B cell (primary cell): ENCODE data around the gene TARS2. TPM values are rescaled to one million over a fixed set of nuclear protein-coding genes. Genes with fewer than 3 reads are reported as not detected.

Experiments used
- ATAC-seq: fragments of 200-7000 bp; cut with Tn5 transposase; one replicate; pipeline ENCODE4 v1.10.0; 2021; ENCODE audit warnings: low read depth, mild to moderate bottlenecking, moderate number of reproducible peaks, moderate library complexity
- CTCF ChIA-PET: fragments of 350-600 bp; sonication (Branson Sonifier 250); formaldehyde crosslinking; loops from one replicate; lab custom pipeline; 2021; ENCODE audit warnings: antibody characterized with exemption, inconsistent platforms; lab: Charles Lee
- POLR2A ChIA-PET: fragments of 350-600 bp; sonication (Branson Sonifier 250); formaldehyde crosslinking; loops from one replicate; lab custom pipeline; 2021; ENCODE audit warnings: antibody characterized with exemption; lab: Charles Lee
- DNase-seq: peaks from one replicate; pipeline ENCODE4 v3.0.0; 2013
- H2AFZ ChIP-seq: 2 replicates; pipeline ENCODE4 v1.6.1; 2012; ENCODE audit warnings: mild to moderate bottlenecking, low read depth, low read length; ENCODE audit not compliant: insufficient read depth, poor library complexity, severe bottlenecking
- H3K27ac ChIP-seq, 2 donors: 1 replicate in 1 of 2; 2 replicates in 1 of 2; pipeline ENCODE4 v1.5.1; 2012 to 2013; ENCODE audit warnings: low read length in 2 of 2, mild to moderate bottlenecking in 2 of 2, moderate library complexity in 1 of 2
- H3K27me3 ChIP-seq, 4 experiments: fragments of 200-600 bp in 1 of 4; sonication (generic) in 1 of 4; replicated peaks in 1 of 4; 1 replicate in 2 of 4; 2 replicates in 2 of 4; pipeline versions ENCODE4 v1.6.1 to v1.7.0; 2013 to 2016; ENCODE audit warnings: low read length in 3 of 4, mild to moderate bottlenecking in 2 of 4, mixed read lengths in 1 of 4, moderate library complexity in 1 of 4; ENCODE audit not compliant: insufficient read depth in 4 of 4, control insufficient read depth in 3 of 4; ENCODE audit errors: control extremely low read depth in 1 of 4
- H3K36me3 ChIP-seq, 2 experiments: replicated peaks in 1 of 2; 1 replicate in 1 of 2; 2 replicates in 1 of 2; pipeline versions ENCODE4 v1.6.1 to v1.7.1; 2013; ENCODE audit warnings: low read length in 1 of 2; ENCODE audit not compliant: insufficient read depth in 2 of 2, control insufficient read depth in 1 of 2; ENCODE audit errors: control extremely low read depth in 1 of 2, extremely low read depth in 1 of 2
- H3K4me1 ChIP-seq, 2 donors: fragments of 200-600 bp in 1 of 2; sonication (generic) in 1 of 2; 1 replicate in 1 of 2; 2 replicates in 1 of 2; pipeline versions ENCODE4 v1.5.1 to v1.6.1; 2013 to 2017; ENCODE audit warnings: low read length in 2 of 2; ENCODE audit not compliant: control insufficient read depth in 2 of 2, insufficient read depth in 2 of 2
- H3K4me2 ChIP-seq: replicated peaks from 2 replicates; pipeline ENCODE3; 2012; ENCODE audit warnings: mild to moderate bottlenecking, low read depth, low read length; ENCODE audit not compliant: poor library complexity, severe bottlenecking
- H3K4me3 ChIP-seq, 5 experiments: fragments of 200-600 bp in 1 of 5; sonication (generic) in 1 of 5; 1 replicate in 3 of 5; 2 replicates in 2 of 5; pipeline versions ENCODE4 v1.5.1 to v1.7.0; 2011 to 2016; ENCODE audit warnings: low read length in 4 of 5, mild to moderate bottlenecking in 4 of 5, low read depth in 2 of 5, control low read depth in 1 of 5, moderate library complexity in 1 of 5; ENCODE audit not compliant: insufficient read depth in 1 of 5; ENCODE audit errors: control extremely low read depth in 1 of 5, extremely low read depth in 1 of 5
- H3K79me2 ChIP-seq: fragments of 200-600 bp; sonication (generic); one replicate; pipeline ENCODE4 v1.6.0; 2016; ENCODE audit warnings: low read length; ENCODE audit not compliant: control insufficient read depth, insufficient read depth
- H3K9ac ChIP-seq: fragments of 200-600 bp; sonication (generic); 2 replicates; pipeline ENCODE4 v1.6.1; 2017; ENCODE audit warnings: mild to moderate bottlenecking, low read length, moderate library complexity
- H3K9me3 ChIP-seq, 3 donors: one replicate each; pipeline versions ENCODE4 v1.6.1 to v1.7.1; 2013; ENCODE audit warnings: low read length in 2 of 3; ENCODE audit not compliant: control insufficient read depth in 2 of 3, insufficient read depth in 1 of 3; ENCODE audit errors: control extremely low read depth in 1 of 3
- H4K20me1 ChIP-seq: 2 replicates; pipeline ENCODE4 v1.6.0; 2012; ENCODE audit warnings: mild to moderate bottlenecking, low read length; ENCODE audit not compliant: insufficient read depth, control insufficient read depth, poor library complexity, severe bottlenecking
- H3K27ac Mint-ChIP-seq: one replicate; pipeline ENCODE4 v1.8.0; 2021; ENCODE audit warnings: mixed read lengths
- H3K27me3 Mint-ChIP-seq: one replicate; pipeline ENCODE4 v1.8.0; 2021; ENCODE audit warnings: mixed read lengths
- H3K4me1 Mint-ChIP-seq: one replicate; pipeline ENCODE4 v1.8.0; 2021; ENCODE audit warnings: mixed read lengths
- H3K4me3 Mint-ChIP-seq: one replicate; pipeline ENCODE4 v1.8.0; 2021; ENCODE audit warnings: mixed read lengths
- H3K9me3 Mint-ChIP-seq: one replicate; pipeline ENCODE4 v1.8.0; 2022; ENCODE audit warnings: mixed read lengths; ENCODE audit not compliant: insufficient read depth
- EZH2 ChIP-seq: IDR thresholded peaks from 2 replicates; pipeline ENCODE4 v1.6.1; 2012; ENCODE audit warnings: borderline replicate concordance, low read depth, mild to moderate bottlenecking, moderate library complexity, low read length; ENCODE audit not compliant: insufficient read depth, poor library complexity, severe bottlenecking
- WGBS: methylation state at CpG from one replicate; pipeline ENCODE4 v1.1.5; 2013; ENCODE audit warnings: missing lambda C conversion rate; ENCODE audit not compliant: insufficient coverage; 5-methylcytosine and 5-hydroxymethylcytosine counted together
- intact Hi-C: fragments of 100-400 bp; cut with micrococcal nuclease; formaldehyde crosslinking; loops from one replicate; pipeline ENCODE4 v1.10.0; 2022
- polyA plus RNA-seq: library from polyadenylated mRNA; depleted of rRNA; stranded (reverse); fragments of >200 nt; gene quantifications from 2 replicates; pipeline ENCODE4 v1.2.3, GENCODE V29; 2012
- total RNA-seq, 2 donors: library from RNA; stranded (reverse); fragments of 120-200 nt in 1 of 2; gene quantifications; 1 replicate in 1 of 2; 2 replicates in 1 of 2; pipeline versions ENCODE4 v1.2.3 to v1.2.4, GENCODE V29; 2013 to 2022
- TF ChIP-seq, protein P1 (sequence below): fragments of 200-600 bp; IDR thresholded peaks from one replicate; pipeline ENCODE4 v1.8.0; 2022; ENCODE audit warnings: antibody characterized with exemption, mild to moderate bottlenecking

The TARS2 gene
- total and polyA plus RNA-seq, 2 donors (not counting 1 experiment from before 2014, with no cell fraction given), result 42.2 to 53.6 TPM

DNA sequence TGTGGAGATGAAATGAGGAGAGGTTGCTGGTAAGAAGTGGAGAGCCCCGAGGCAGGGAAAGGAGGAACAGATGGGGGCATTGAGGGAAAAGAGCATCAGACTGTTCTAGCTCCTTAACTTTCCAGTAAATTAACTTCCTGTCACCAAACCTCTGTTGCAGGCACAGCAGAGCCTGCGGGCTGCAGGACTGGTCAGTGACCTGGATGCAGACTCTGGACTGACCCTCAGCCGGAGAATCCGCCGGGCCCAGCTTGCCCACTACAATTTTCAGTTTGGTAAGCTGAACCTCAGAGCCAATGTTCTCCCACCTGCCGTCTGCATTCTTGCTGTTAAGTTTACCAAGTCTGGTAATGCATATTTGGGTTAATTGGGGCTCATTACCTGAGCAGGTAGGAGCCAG is 18.2 kb downstream of the TARS2 start:
- TF ChIP-seq EZH2, result no peak
- TF ChIP-seq, protein P1, sequence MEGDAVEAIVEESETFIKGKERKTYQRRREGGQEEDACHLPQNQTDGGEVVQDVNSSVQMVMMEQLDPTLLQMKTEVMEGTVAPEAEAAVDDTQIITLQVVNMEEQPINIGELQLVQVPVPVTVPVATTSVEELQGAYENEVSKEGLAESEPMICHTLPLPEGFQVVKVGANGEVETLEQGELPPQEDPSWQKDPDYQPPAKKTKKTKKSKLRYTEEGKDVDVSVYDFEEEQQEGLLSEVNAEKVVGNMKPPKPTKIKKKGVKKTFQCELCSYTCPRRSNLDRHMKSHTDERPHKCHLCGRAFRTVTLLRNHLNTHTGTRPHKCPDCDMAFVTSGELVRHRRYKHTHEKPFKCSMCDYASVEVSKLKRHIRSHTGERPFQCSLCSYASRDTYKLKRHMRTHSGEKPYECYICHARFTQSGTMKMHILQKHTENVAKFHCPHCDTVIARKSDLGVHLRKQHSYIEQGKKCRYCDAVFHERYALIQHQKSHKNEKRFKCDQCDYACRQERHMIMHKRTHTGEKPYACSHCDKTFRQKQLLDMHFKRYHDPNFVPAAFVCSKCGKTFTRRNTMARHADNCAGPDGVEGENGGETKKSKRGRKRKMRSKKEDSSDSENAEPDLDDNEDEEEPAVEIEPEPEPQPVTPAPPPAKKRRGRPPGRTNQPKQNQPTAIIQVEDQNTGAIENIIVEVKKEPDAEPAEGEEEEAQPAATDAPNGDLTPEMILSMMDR, result no peak
- ChIA-PET POLR2A (interaction anchor here (0.6 kb wide), 1 partner anchor 100 kb away, joined by 3 read pairs; no protein-coding TSS in a partner anchor), CTCF (no interaction called here)
- Mint-ChIP-seq H3K9me3 (no peaks in the 10 kb centered on the region), H3K27me3 (no peaks in the 10 kb centered on the region), H3K4me3 (no peak overlapping the region), H3K27ac (no peak overlapping the region), H3K4me1 (no peaks in the 10 kb centered on the region)
- Histone ChIP-seq H3K4me3 (no peak overlapping the region), H4K20me1 (no peaks in the 10 kb centered on the region), H2AFZ (no peak overlapping the region), H3K36me3 (peaks cover 8 to 39% of the 10 kb centered on the region in 2 experiments), H3K4me1 (no peaks in the 10 kb centered on the region), H3K9me3 (no peaks in the 10 kb centered on the region), H3K27ac (no peak overlapping the region), H3K4me2 (no peak overlapping the region), H3K79me2 (no peaks in the 10 kb centered on the region), H3K9ac (no peak overlapping the region), H3K27me3 (no peaks in the 10 kb centered on the region)
- no peak for DNase-seq
- ATAC-seq, result no peak
- WGBS, result 96% methylated on average over 4 of the region's 6 CpGs
- intact Hi-C loops, result no loop called here

DNA sequence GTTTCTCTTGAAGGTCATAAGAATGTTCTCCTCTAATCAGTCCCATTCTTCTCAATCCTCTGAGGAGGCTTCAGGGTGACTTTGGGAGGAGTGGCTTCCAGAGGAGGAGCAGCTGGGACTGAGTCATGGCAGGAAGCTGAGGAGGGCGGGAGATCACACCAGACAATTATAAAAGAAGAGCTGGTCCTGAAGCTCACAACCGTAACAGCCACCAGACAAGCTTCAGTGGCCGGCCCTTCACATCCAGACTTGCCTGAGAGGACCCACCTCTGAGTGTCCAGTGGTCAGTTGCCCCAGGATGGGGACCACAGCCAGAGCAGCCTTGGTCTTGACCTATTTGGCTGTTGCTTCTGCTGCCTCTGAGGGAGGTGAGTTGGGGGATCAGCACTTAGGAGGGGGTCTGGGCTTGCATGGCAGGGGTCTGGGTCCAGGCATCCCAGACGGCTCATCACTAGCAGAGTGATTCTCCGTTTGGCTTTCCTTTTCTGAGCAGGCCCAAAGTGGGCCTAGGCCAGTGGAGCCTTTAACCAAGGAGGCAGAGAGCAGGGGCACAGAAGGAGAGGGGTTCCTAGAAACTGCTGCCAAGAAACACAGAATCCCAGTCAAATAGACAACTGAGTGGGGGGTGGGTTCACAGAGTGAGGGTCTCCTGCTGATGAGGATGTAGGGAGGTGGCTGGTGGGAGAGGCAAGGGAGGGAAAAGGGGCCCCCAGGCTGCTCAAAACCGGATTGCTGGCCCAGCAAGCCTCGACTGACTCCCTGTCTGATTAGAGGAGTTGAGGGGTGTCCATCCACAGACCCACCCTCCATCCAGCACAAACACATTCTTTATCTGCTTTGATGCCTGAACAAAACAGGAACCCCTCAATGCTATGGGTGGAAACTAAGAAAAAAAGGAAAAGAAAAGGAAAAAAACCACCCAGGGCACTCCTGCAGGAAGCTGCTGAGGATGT is 21.0 kb downstream of the TARS2 start, which contains the start of gene ECM1:
TSS of gene ECM1 (plus strand) at position 198 of the 953 bp plus-strand sequence. CDS start at position 299, 101 bp downstream.
- Histone ChIP-seq H3K4me1 (no peaks in the 10 kb centered on the region), H3K9me3 (no peaks in the 10 kb centered on the region), H3K4me2 (no peak within 1 kb of the TSS), H3K27me3 (no peaks in the 10 kb centered on the region), H3K79me2 (no peaks in the 10 kb centered on the region), H3K4me3 (no peak within 1 kb of the TSS), H4K20me1 (no peaks in the 10 kb centered on the region), H2AFZ (no peak within 1 kb of the TSS), H3K9ac (no peak within 1 kb of the TSS), H3K27ac (no peak within 1 kb of the TSS), H3K36me3 (peaks cover 6 to 34% of the 10 kb centered on the region in 2 experiments)
- intact Hi-C loops, result no loop called here
- H3K27me3 Mint-ChIP-seq, result no peaks in the 10 kb centered on the region
- no peaks in the 10 kb centered on the region for H3K9me3 Mint-ChIP-seq
- ChIA-PET POLR2A (no interaction called here), CTCF (no interaction called here)
- DNase-seq (no peak), ATAC-seq (no peak)
- no peak within 1 kb of the TSS for H3K27ac Mint-ChIP-seq
- 83% methylated on average over 5 of the region's 7 CpGs for WGBS
- TF ChIP-seq, protein P1, result no peak
- TF ChIP-seq EZH2, result no peak
- H3K4me1 Mint-ChIP-seq, result no peaks in the 10 kb centered on the region
- no peak within 1 kb of the TSS for H3K4me3 Mint-ChIP-seq
